C4-2B (cell line): ENCODE measurements around the gene PIK3R4.

Experiments
- H3K27ac ChIP-seq: fragments of 450-650 bp; 2 replicates; pipeline ENCODE4 v1.5.1; 2017
- CTCF ChIP-seq: fragments of 450-650 bp; conservative IDR thresholded peaks from 2 replicates; pipeline ENCODE4 v1.5.1; 2017; ENCODE audit warnings: mild to moderate bottlenecking
- ZFX ChIP-seq: fragments of 450-650 bp; IDR thresholded peaks from 2 replicates; pipeline ENCODE4 v1.6.1; 2017

PIK3R4 gene

GRCh38 chr3:130759692-130760338 is 13.2 kb upstream of the PIK3R4 start:
- TF ChIP-seq CTCF = peak; percentile 97
- no peak for TF ChIP-seq ZFX
- no peak overlapping the region for H3K27ac ChIP-seq

- TF ChIP-seq ZFX (no peak), CTCF (no peak)
- H3K27ac ChIP-seq = no peak overlapping the region
Observed at GRCh38 chr3:130758624-130759369, 12.2 kb upstream of the PIK3R4 start.

- TF ChIP-seq CTCF = no peak
- TF ChIP-seq ZFX = no peak
- H3K27ac ChIP-seq = no peak overlapping the region
Observed at GRCh38 chr3:130757611-130758150, 11.1 kb upstream of the PIK3R4 start.

GRCh38 chr3:130755666-130756065 is 9.0 kb upstream of the PIK3R4 start:
- no peak for TF ChIP-seq CTCF
- TF ChIP-seq ZFX = no peak
- no peak overlapping the region for H3K27ac ChIP-seq

GRCh38 chr3:130748981-130749380 is 2.4 kb upstream of the PIK3R4 start:
- no peak for TF ChIP-seq CTCF
- no peak for TF ChIP-seq ZFX
- H3K27ac ChIP-seq = no peak overlapping the region

- no peak overlapping the region for H3K27ac ChIP-seq
Observed at GRCh38 chr3:130748467-130748861, 1.8 kb upstream of the PIK3R4 start.

More at GRCh38 chr3:130748467-130748861, 1.8 kb upstream of the PIK3R4 start:
- TF ChIP-seq ZFX = no peak
- no peak for TF ChIP-seq CTCF
